Mammary epithelial cell (primary cell): Measurements from ENCODE around the gene ACOX1.

Experiments used
- CTCF ChIP-seq, 2 donors: IDR thresholded peaks in 1 of 2; conservative IDR thresholded peaks in 1 of 2; 2 replicates each; pipeline ENCODE4 v1.5.1; 2011 to 2012; ENCODE audit warnings: inconsistent platforms in 2 of 2, low read length in 2 of 2, mild to moderate bottlenecking in 2 of 2, control low read depth in 1 of 2, low read depth in 1 of 2; ENCODE audit not compliant: insufficient read depth in 1 of 2; ENCODE audit errors: extremely low read depth in 1 of 2
- EZH2 ChIP-seq: IDR thresholded peaks from 2 replicates; pipeline ENCODE4 v1.6.1; 2012; ENCODE audit warnings: low read length, inconsistent platforms, borderline replicate concordance

- TF ChIP-seq CTCF (conservative IDR thresholded peaks at IDR 0.05 in 1 of 2, IDR thresholded peaks at IDR 0.05 in 1 of 2; ENCODE audit: extremely low read depth in 1 of 2, insufficient read depth in 1 of 2, low read depth in 1 of 2, low read length in 2 of 2): no peak
- no peak for TF ChIP-seq EZH2
These were observed 19.4 kb upstream of the ACOX1 start for GRCh38 chr17:75998327-75998795.
